Measurements from ENCODE around the gene NEMP2. TPM values are rescaled to one million over a fixed set of nuclear protein-coding genes. Genes with fewer than 3 reads are reported as not detected.

NEMP2 gene
- total RNA-seq, 2 experiments from 2014 or later = 17.2 to 19.5 TPM

DNA sequence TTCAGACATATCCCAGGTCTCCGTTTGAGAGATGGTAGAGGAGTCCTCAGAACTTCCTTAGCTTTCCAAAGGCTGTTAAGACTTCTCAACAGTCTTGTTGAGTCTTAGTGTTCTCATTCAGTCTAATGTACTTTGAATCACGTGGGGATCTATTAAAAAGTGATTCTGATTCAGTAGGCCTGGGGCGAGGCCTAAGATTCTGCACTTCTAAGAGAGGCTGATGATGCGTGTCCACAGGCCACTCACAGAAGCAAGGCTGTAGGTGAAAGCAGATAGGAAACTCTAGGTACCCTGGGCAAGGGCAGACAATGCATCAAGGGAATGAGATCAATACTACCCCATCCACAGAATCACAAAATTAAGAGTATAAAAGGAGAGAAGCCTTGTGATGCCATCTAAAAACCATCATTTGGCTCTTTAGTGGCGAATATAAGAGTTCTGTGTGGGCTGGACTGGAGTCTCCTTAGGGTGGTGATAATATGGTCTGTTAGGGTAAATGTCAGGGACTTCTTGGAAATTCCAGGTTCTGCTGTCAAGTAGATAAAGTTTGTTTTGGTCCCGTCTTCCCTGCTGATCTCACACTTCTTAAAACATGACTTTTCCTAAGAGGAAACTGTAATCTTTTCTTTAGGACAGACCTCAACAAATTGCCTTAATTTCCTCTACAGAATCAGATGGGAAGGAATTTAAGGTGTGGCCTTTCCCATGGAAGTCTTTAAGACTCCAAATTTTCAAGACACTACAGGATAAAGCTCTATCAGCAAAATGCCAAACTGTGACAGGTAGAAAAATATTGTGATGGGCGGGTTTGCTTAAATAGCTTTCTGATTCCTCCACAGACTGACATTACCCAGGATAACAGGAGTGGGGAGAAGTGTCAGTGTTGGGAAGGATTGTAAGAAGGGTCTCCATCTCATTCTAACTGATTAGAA lies 45.7 kb upstream of the NEMP2 start:
- ChIA-PET CTCF (no interaction called here), POLR2A (no interaction called here)
- H3K9me3 Mint-ChIP-seq = no peaks in the 10 kb centered on the region
- no peak overlapping the region for H3K4me3 Mint-ChIP-seq
- DNase-seq = no peak
- no peaks in the 10 kb centered on the region for H3K27me3 Mint-ChIP-seq
- no peak overlapping the region for H3K27ac Mint-ChIP-seq
- H3K36me3 Mint-ChIP-seq (ENCODE audit: low read depth) = no peaks in the 10 kb centered on the region
- no peak for ATAC-seq
- TF ChIP-seq CTCF (IDR thresholded peaks at IDR 0.05) = no peak
- intact Hi-C loops (cut with micrococcal nuclease) = no loop called here
- peaks cover 24% of the 10 kb centered on the region for H3K4me1 Mint-ChIP-seq (ENCODE audit: low read depth)

GRCh38 chr2:190579058-190579410 lies 44.5 kb upstream of the NEMP2 start:
- no peaks in the 10 kb centered on the region for H3K36me3 Mint-ChIP-seq (ENCODE audit: low read depth)
- H3K9me3 Mint-ChIP-seq = no peaks in the 10 kb centered on the region
- H3K4me1 Mint-ChIP-seq (ENCODE audit: low read depth) = peaks cover 26% of the 10 kb centered on the region
- POLR2A ChIA-PET = no interaction called here
- H3K27me3 Mint-ChIP-seq = no peaks in the 10 kb centered on the region
- DNase-seq (no peak), ATAC-seq (no peak)
- no peak for TF ChIP-seq CTCF (IDR thresholded peaks at IDR 0.05)
- no peak overlapping the region for H3K27ac Mint-ChIP-seq
- intact Hi-C loops (cut with micrococcal nuclease) = no loop called here
- CTCF ChIA-PET = no interaction called here
- H3K4me3 Mint-ChIP-seq = no peak overlapping the region

GRCh38 chr2:190578158-190579057 lies 43.9 kb upstream of the NEMP2 start:
- no peaks in the 10 kb centered on the region for H3K27me3 Mint-ChIP-seq
- POLR2A ChIA-PET = no interaction called here
- H3K36me3 Mint-ChIP-seq (ENCODE audit: low read depth) = no peaks in the 10 kb centered on the region
- H3K4me1 Mint-ChIP-seq (ENCODE audit: low read depth) = peaks cover 26% of the 10 kb centered on the region
- ATAC-seq (peak; percentile 72), DNase-seq (peak; percentile 14)
- no peak overlapping the region for H3K4me3 Mint-ChIP-seq
- no peak overlapping the region for H3K27ac Mint-ChIP-seq
- H3K9me3 Mint-ChIP-seq = no peaks in the 10 kb centered on the region
- intact Hi-C loops (cut with micrococcal nuclease) = no loop called here
- CTCF ChIA-PET = interaction anchor here (1.2 kb wide), 1 partner anchor 16 kb away, joined by 3 read pairs; no protein-coding TSS in a partner anchor
- no peak for TF ChIP-seq CTCF (IDR thresholded peaks at IDR 0.05)

DNA sequence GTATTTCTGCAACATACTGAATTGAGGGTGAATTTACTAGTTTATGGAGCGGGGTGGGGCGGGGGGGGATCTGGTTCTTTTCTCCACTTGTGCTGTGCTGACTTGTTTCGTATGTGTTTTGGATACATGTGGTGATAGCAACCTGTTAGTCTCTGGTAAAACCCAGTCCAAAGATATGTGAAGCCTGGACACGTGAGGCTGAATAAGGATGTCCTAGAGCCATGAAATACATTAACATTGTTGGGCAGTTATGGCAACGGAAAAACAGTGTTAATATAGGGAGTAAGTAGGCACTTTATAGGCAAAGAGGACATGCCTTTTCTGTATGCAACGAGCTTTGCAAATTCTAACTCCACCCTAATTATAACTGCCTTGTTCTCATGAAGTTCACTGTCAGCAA lies 42.1 kb upstream of the NEMP2 start:
- CTCF ChIA-PET = no interaction called here
- no peak for TF ChIP-seq CTCF (IDR thresholded peaks at IDR 0.05)
- Mint-ChIP-seq H3K36me3 (ENCODE audit: low read depth) (no peaks in the 10 kb centered on the region), H3K4me3 (no peak overlapping the region), H3K27me3 (no peaks in the 10 kb centered on the region), H3K9me3 (no peaks in the 10 kb centered on the region), H3K27ac (no peak overlapping the region), H3K4me1 (ENCODE audit: low read depth) (peaks cover 28% of the 10 kb centered on the region)
- ATAC-seq (no peak), DNase-seq (no peak)
- POLR2A ChIA-PET = no interaction called here
- intact Hi-C loops (cut with micrococcal nuclease) = no loop called here

- peak overlapping the region; percentile 39 for H3K27ac Mint-ChIP-seq
- ATAC-seq = no peak
These were observed 40.7 kb upstream of the NEMP2 start for GRCh38 chr2:190575263-190575662.

More at GRCh38 chr2:190575263-190575662, 40.7 kb upstream of the NEMP2 start:
- Mint-ChIP-seq H3K4me3 (no peak overlapping the region), H3K4me1 (ENCODE audit: low read depth) (peaks cover 29% of the 10 kb centered on the region), H3K27me3 (no peaks in the 10 kb centered on the region), H3K9me3 (no peaks in the 10 kb centered on the region), H3K36me3 (ENCODE audit: low read depth) (no peaks in the 10 kb centered on the region)
- ChIA-PET CTCF (interaction anchor here (0.8 kb wide), 1 partner anchor 13 kb away, joined by 3 read pairs; no protein-coding TSS in a partner anchor), POLR2A (no interaction called here)
- no peak for DNase-seq
- no peak for TF ChIP-seq CTCF (IDR thresholded peaks at IDR 0.05)
- intact Hi-C loops (cut with micrococcal nuclease) = no loop called here

Data from activated CD8-positive, alpha-beta T cell treated with anti-CD3 and anti-CD28 coated beads for 36 hours (primary cell).